IPS-20b (cell line): ENCODE results near the gene SULT1A3.
"Not testable (repeated sequence)": the region's sequence is repeated elsewhere in the genome, so short reads cannot be mapped to it uniquely, and the experiment has no call there.

Experiments used
- H3K27ac ChIP-seq: one replicate; pipeline ENCODE4 v1.5.1; 2013; ENCODE audit warnings: low read length
- H3K27me3 ChIP-seq: 2 replicates; pipeline ENCODE4 v1.6.1; 2013; ENCODE audit warnings: mild to moderate bottlenecking, low read length, inconsistent platforms; ENCODE audit not compliant: insufficient read depth
- H3K36me3 ChIP-seq: 2 replicates; pipeline ENCODE4 v1.6.1; 2013; ENCODE audit warnings: low read depth, mild to moderate bottlenecking, inconsistent platforms, low read length, moderate library complexity; ENCODE audit not compliant: insufficient read depth
- H3K4me1 ChIP-seq: 2 replicates; pipeline ENCODE4 v1.6.1; 2013; ENCODE audit warnings: mild to moderate bottlenecking, control low read depth, inconsistent platforms, low read length, moderate library complexity; ENCODE audit not compliant: insufficient read depth
- H3K4me3 ChIP-seq: 2 replicates; pipeline ENCODE4 v1.5.1; 2013; ENCODE audit warnings: mild to moderate bottlenecking, low read length, inconsistent platforms
- H3K9ac ChIP-seq: 2 replicates; pipeline ENCODE4 v1.6.1; 2013; ENCODE audit warnings: low read depth, mild to moderate bottlenecking, inconsistent platforms, low read length, moderate library complexity
- H3K9me3 ChIP-seq: 2 replicates; pipeline ENCODE4 v1.6.1; 2013; ENCODE audit warnings: mild to moderate bottlenecking, low read depth, low read length, inconsistent platforms; ENCODE audit not compliant: insufficient read depth

Gene SULT1A3

GRCh38 chr16:30199049-30199448 lies at the start of gene SULT1A3:
Gene SULT1A3, plus strand, starts transcription at chr16:30199255. Its CDS starts 1,474 bp downstream, at chr16:30200729.
- not testable (repeated sequence) for H3K9me3 ChIP-seq, H3K27ac ChIP-seq, H3K9ac ChIP-seq, H3K4me3 ChIP-seq, H3K4me1 ChIP-seq, H3K36me3 ChIP-seq, H3K27me3 ChIP-seq

- H3K9me3 ChIP-seq: 0 out of 2 replicates have a peak, but pooled peaks cover 9% of the 10 kb centered on the region
- H3K4me1 ChIP-seq: no peaks in the 10 kb centered on the region
- H3K9ac ChIP-seq: no peak overlapping the region
- no peaks in the 10 kb centered on the region for H3K27me3 ChIP-seq
- H3K36me3 ChIP-seq: no peaks in the 10 kb centered on the region
- H3K27ac ChIP-seq: no peak overlapping the region
- no peak overlapping the region for H3K4me3 ChIP-seq
These were observed 48.0 kb upstream of the SULT1A3 start for GRCh38 chr16:30151091-30151490.

GRCh38 chr16:30152517-30152916 lies 46.5 kb upstream of the SULT1A3 start:
- Histone ChIP-seq H3K36me3 (no peaks in the 10 kb centered on the region), H3K4me1 (no peaks in the 10 kb centered on the region), H3K9me3 (0 out of 2 replicates have a peak, but pooled peaks cover 9% of the 10 kb centered on the region), H3K4me3 (no peak overlapping the region), H3K9ac (no peak overlapping the region), H3K27me3 (no peaks in the 10 kb centered on the region), H3K27ac (no peak overlapping the region)

- Histone ChIP-seq H3K36me3 (no peaks in the 10 kb centered on the region), H3K4me1 (no peaks in the 10 kb centered on the region), H3K27ac (no peak overlapping the region)
These were observed 43.9 kb upstream of the SULT1A3 start for GRCh38 chr16:30155188-30155587.

GRCh38 chr16:30157214-30157613 lies 41.8 kb upstream of the SULT1A3 start:
- H3K36me3 ChIP-seq: no peaks in the 10 kb centered on the region
- no peaks in the 10 kb centered on the region for H3K27me3 ChIP-seq
- H3K4me1 ChIP-seq: no peaks in the 10 kb centered on the region
- no peaks in the 10 kb centered on the region for H3K9me3 ChIP-seq
- no peak overlapping the region for H3K4me3 ChIP-seq
- no peak overlapping the region for H3K9ac ChIP-seq
- H3K27ac ChIP-seq: no peak overlapping the region

More at GRCh38 chr16:30155188-30155587, 43.9 kb upstream of the SULT1A3 start:
- no peak overlapping the region for H3K9ac ChIP-seq
- no peaks in the 10 kb centered on the region for H3K9me3 ChIP-seq
- H3K4me3 ChIP-seq: no peak overlapping the region
- H3K27me3 ChIP-seq: no peaks in the 10 kb centered on the region

GRCh38 chr16:30163538-30163937 lies 35.5 kb upstream of the SULT1A3 start:
- no peak overlapping the region for H3K4me3 ChIP-seq
- H3K9ac ChIP-seq: no peak overlapping the region
- no peaks in the 10 kb centered on the region for H3K36me3 ChIP-seq
- no peaks in the 10 kb centered on the region for H3K9me3 ChIP-seq
- H3K4me1 ChIP-seq: no peaks in the 10 kb centered on the region
- H3K27me3 ChIP-seq: no peaks in the 10 kb centered on the region
- no peak overlapping the region for H3K27ac ChIP-seq

GRCh38 chr16:30166202-30166902 lies 32.7 kb upstream of the SULT1A3 start:
- H3K27me3 ChIP-seq: no peaks in the 10 kb centered on the region

GRCh38 chr16:30168746-30169145 lies 30.3 kb upstream of the SULT1A3 start:
- H3K36me3 ChIP-seq, H3K9me3 ChIP-seq, H3K9ac ChIP-seq, H3K27ac ChIP-seq, H3K27me3 ChIP-seq, H3K4me1 ChIP-seq, H3K4me3 ChIP-seq: not testable (repeated sequence)

More at GRCh38 chr16:30166202-30166902, 32.7 kb upstream of the SULT1A3 start:
- no peaks in the 10 kb centered on the region for H3K4me1 ChIP-seq
- H3K4me3 ChIP-seq: no peak overlapping the region
- no peak overlapping the region for H3K9ac ChIP-seq
- H3K27ac ChIP-seq: no peak overlapping the region
- H3K9me3 ChIP-seq: no peaks in the 10 kb centered on the region
- no peaks in the 10 kb centered on the region for H3K36me3 ChIP-seq

- not testable (repeated sequence) for H3K27me3 ChIP-seq, H3K4me3 ChIP-seq, H3K9ac ChIP-seq, H3K27ac ChIP-seq, H3K9me3 ChIP-seq, H3K4me1 ChIP-seq, H3K36me3 ChIP-seq
These were observed 29.6 kb upstream of the SULT1A3 start for GRCh38 chr16:30169416-30169815.

- not testable (repeated sequence) for H3K27me3 ChIP-seq, H3K4me1 ChIP-seq, H3K36me3 ChIP-seq, H3K9me3 ChIP-seq, H3K4me3 ChIP-seq, H3K9ac ChIP-seq, H3K27ac ChIP-seq
These were observed 28.9 kb upstream of the SULT1A3 start for GRCh38 chr16:30170145-30170544.

- Histone ChIP-seq H3K9ac (no peak overlapping the region), H3K4me1 (no peaks in the 10 kb centered on the region), H3K9me3 (no peaks in the 10 kb centered on the region), H3K27me3 (no peaks in the 10 kb centered on the region), H3K4me3 (no peak overlapping the region), H3K36me3 (no peaks in the 10 kb centered on the region), H3K27ac (no peak overlapping the region)
These were observed 26.0 kb upstream of the SULT1A3 start for GRCh38 chr16:30173054-30173453.

GRCh38 chr16:30176876-30177275 lies 22.2 kb upstream of the SULT1A3 start:
- not testable (repeated sequence) for H3K36me3 ChIP-seq, H3K4me1 ChIP-seq, H3K4me3 ChIP-seq, H3K9ac ChIP-seq, H3K9me3 ChIP-seq, H3K27ac ChIP-seq, H3K27me3 ChIP-seq
